ENCODE data around the gene LIM2. TPM values are rescaled to one million over a fixed set of nuclear protein-coding genes. Genes with fewer than 3 reads are reported as not detected.

Gene LIM2
- total and polyA plus RNA-seq, 10 donors: not detected

DNA sequence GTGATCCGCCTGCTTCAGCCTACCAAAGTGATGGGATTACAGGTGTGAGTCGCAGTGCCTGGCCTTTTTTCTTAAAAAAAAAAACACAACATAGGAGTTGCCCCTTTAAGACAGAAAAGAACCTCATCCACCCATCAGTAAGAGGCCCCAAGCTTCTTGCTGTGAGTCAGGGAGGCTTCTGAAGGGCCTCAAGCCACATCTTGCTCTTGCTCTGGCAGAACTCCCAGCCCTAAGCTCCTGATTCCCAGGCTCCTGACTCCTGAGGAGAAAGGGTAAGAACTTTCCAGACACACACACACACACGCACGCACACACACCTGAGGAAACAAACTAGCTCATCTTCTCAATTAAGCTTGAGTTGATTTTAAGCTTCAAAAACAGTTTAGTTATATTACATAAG is 28.5 kb downstream of the LIM2 start:
- WGBS, 5 donors: 93 to 100% (median 97%) methylated on average over 4 of the region's 4 CpGs
- Histone ChIP-seq H3K36me3 (peaks cover 0 to 5% (median 0%) of the 10 kb centered on the region in 6 donors), H3K4me1 (peaks cover 0 to 22% (median 15%) of the 10 kb centered on the region in 6 donors), H3K27me3 (replicated peaks in 1 of 7) (no peaks in the 10 kb centered on the region), H3K27ac (no peak overlapping the region), H3K4me3 (no peak overlapping the region), H3K9me3 (no peaks in the 10 kb centered on the region)
- no peak for DNase-seq
- TF ChIP-seq CTCF (IDR thresholded peaks at IDR 0.05 in 8 of 11, conservative IDR thresholded peaks at IDR 0.05 in 3 of 11) (no peak), POLR2AphosphoS5 (IDR thresholded peaks at IDR 0.05) (no peak), POLR2A (IDR thresholded peaks at IDR 0.05) (no peak)
- intact Hi-C loops (cut with DNase I; ENCODE audit: low total_unique reads): no loop called here

DNA sequence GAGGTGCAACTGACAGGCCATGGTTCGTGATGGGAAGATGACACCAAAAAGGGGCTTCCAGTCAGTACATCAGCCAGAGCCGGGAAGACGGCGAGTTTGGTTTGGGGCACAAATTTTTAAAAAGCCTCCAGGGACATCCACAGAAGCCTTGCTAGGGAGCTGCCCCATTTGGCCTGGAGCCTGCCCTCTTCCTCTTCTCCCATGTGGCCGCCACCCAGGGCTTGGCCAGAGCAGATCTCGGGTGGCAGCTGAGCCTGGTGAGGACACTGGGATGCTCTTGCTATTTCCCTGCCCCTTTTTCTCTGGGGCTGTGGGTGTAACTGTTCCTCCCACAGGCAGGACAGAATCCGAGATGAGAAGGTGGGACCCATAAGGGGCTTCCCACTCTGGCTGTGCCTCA is 29.8 kb downstream of the LIM2 start:
- TF ChIP-seq POLR2AphosphoS5 (IDR thresholded peaks at IDR 0.05) (no peak), POLR2A (IDR thresholded peaks at IDR 0.05) (no peak), CTCF (IDR thresholded peaks at IDR 0.05 in 8 of 11, conservative IDR thresholded peaks at IDR 0.05 in 3 of 11) (no peak)
- Histone ChIP-seq H3K4me3 (no peak overlapping the region), H3K27me3 (replicated peaks in 1 of 7) (no peaks in the 10 kb centered on the region), H3K9me3 (no peaks in the 10 kb centered on the region), H3K4me1 (peaks cover 0 to 9% (median 6%) of the 10 kb centered on the region in 6 donors), H3K27ac (no peak overlapping the region), H3K36me3 (peaks cover 0 to 12% (median under 1%) of the 10 kb centered on the region in 6 donors)
- 85 to 95% (median 87%) methylated on average over 6 to 7 of the region's 7 CpGs for WGBS, 5 donors
- no peak for DNase-seq
- intact Hi-C loops (cut with DNase I; ENCODE audit: low total_unique reads): no loop called here

GRCh38 chr19:51356159-51356801 is 31.5 kb downstream of the LIM2 start:
- Histone ChIP-seq H3K4me1 (no peaks in the 10 kb centered on the region), H3K27me3 (replicated peaks in 1 of 7) (no peaks in the 10 kb centered on the region), H3K27ac (no peak overlapping the region), H3K4me3 (no peak overlapping the region), H3K9me3 (no peaks in the 10 kb centered on the region), H3K36me3 (peaks cover 0 to 28% (median 11%) of the 10 kb centered on the region in 6 donors)
- 94 to 97% (median 95%) methylated on average over 10 of the region's 10 CpGs for WGBS, 5 donors
- no peak for DNase-seq
- intact Hi-C loops (cut with DNase I; ENCODE audit: low total_unique reads): no loop called here
- TF ChIP-seq POLR2A (IDR thresholded peaks at IDR 0.05): no peak
- no peak for TF ChIP-seq POLR2AphosphoS5 (IDR thresholded peaks at IDR 0.05)
- TF ChIP-seq CTCF (IDR thresholded peaks at IDR 0.05 in 8 of 11, conservative IDR thresholded peaks at IDR 0.05 in 3 of 11): no peak

GRCh38 chr19:51354742-51355148 is 33.0 kb downstream of the LIM2 start:
- Histone ChIP-seq H3K4me3 (no peak overlapping the region), H3K36me3 (peaks cover 0 to 44% (median 26%) of the 10 kb centered on the region in 6 donors), H3K27me3 (replicated peaks in 1 of 7) (no peaks in the 10 kb centered on the region), H3K9me3 (no peaks in the 10 kb centered on the region), H3K27ac (no peak overlapping the region), H3K4me1 (no peaks in the 10 kb centered on the region)
- DNase-seq: no peak
- whole genome bisulfite sequencing, 5 donors: 62 to 76% (median 72%) methylated on average over 8 of the region's 8 CpGs
- TF ChIP-seq POLR2AphosphoS5 (IDR thresholded peaks at IDR 0.05) (no peak), POLR2A (IDR thresholded peaks at IDR 0.05) (no peak), CTCF (IDR thresholded peaks at IDR 0.05 in 8 of 11, conservative IDR thresholded peaks at IDR 0.05 in 3 of 11) (no peak)
- intact Hi-C loops (cut with DNase I; ENCODE audit: low total_unique reads): no loop called here
